ENCODE measurements around the gene MAFG. TPM values are rescaled to one million over a fixed set of nuclear protein-coding genes. Genes with fewer than 3 reads are reported as not detected.
A peak's percentile ranks its signal among the peaks of the same experiment; 100 is the strongest.

Gene MAFG
- total RNA-seq, 1 experiment from 2014 or later, result 31.4 TPM

GRCh38 chr17:81906476-81907218 is 20.9 kb downstream of the MAFG start:
- Mint-ChIP-seq H3K36me3 (ENCODE audit: insufficient read depth in 1 of 3, low read depth in 3 of 3) (peaks cover 0 to 12% (median 4%) of the 10 kb centered on the region in 3 experiments; a peak in 4 of 7 replicates), H3K27ac (no peak overlapping the region), H3K9me3 (no peaks in the 10 kb centered on the region), H3K27me3 (ENCODE audit: low read depth) (peaks cover under 1% of the 10 kb centered on the region), H3K4me1 (peaks cover 0 to 2% of the 10 kb centered on the region in 2 experiments; a peak in 2 of 4 replicates), H3K4me3 (no peak overlapping the region)
- DNase-seq, result peak; percentile 77
- Histone ChIP-seq H3K4ac (ENCODE audit: low read depth, low read length) (no peak overlapping the region), H2BK120ac (ENCODE audit: low read depth, low read length, poor library complexity, severe bottlenecking) (no peak overlapping the region), H2AK5ac (ENCODE audit: insufficient read length, low read length) (no peak overlapping the region), H4K20me1 (ENCODE audit: control insufficient read depth, insufficient read depth, insufficient read length) (no peaks in the 10 kb centered on the region), H2BK5ac (ENCODE audit: insufficient read length, low read length) (no peak overlapping the region), H4K8ac (replicated peaks; ENCODE audit: insufficient read length, low read depth, low read length) (no peak overlapping the region), H2BK20ac (ENCODE audit: low read depth, low read length, poor library complexity, severe bottlenecking) (no peak overlapping the region), H2AFZ (ENCODE audit: low read length) (no peak overlapping the region), H3K9me3 (ENCODE audit: control insufficient read depth, low read depth, low read length) (no peaks in the 10 kb centered on the region), H3K9ac (ENCODE audit: extremely low read depth, insufficient read length, low read length) (no peak overlapping the region), H4K5ac (ENCODE audit: insufficient read length, low read depth, low read length) (no peak overlapping the region), H3K4me1 (ENCODE audit: insufficient read depth, low read length) (no peaks in the 10 kb centered on the region), H3K14ac (ENCODE audit: insufficient read depth, low read length) (no peak overlapping the region), H3K56ac (ENCODE audit: insufficient read length, low read depth, low read length) (no peak overlapping the region), H3K27ac (ENCODE audit: insufficient read length, low read depth, low read length) (no peak overlapping the region), H3K79me1 (ENCODE audit: insufficient read depth, low read depth, low read length, poor library complexity, severe bottlenecking) (no peaks in the 10 kb centered on the region), H3K27me3 (ENCODE audit: insufficient read depth, low read length) (no peaks in the 10 kb centered on the region; the same call in 1 of the 2 replicates), H3K23ac (ENCODE audit: insufficient read length, low read depth, low read length) (no peak overlapping the region), H4K91ac (ENCODE audit: insufficient read length, low read depth, low read length) (no peak overlapping the region), H3K23me2 (ENCODE audit: insufficient read length, low read depth, low read length, poor library complexity, severe bottlenecking) (peaks cover 15% of the 10 kb centered on the region), H2BK12ac (ENCODE audit: insufficient read length, low read depth, low read length) (no peak overlapping the region), H2BK15ac (ENCODE audit: low read depth, low read length) (no peak overlapping the region), H3K18ac (ENCODE audit: insufficient read length, low read depth, low read length) (no peak overlapping the region), H3T11ph (ENCODE audit: low read length) (no peak overlapping the region), H3K4me2 (ENCODE audit: insufficient read depth, insufficient read length, low read length) (no peak overlapping the region), H3K79me2 (ENCODE audit: insufficient read depth, low read length) (no peaks in the 10 kb centered on the region)
- WGBS (ENCODE audit: extremely low coverage, insufficient read length, low lambda C conversion rate), result no CpG with 5 or more reads among the region's 15 CpGs
- TF ChIP-seq CTCF (conservative IDR thresholded peaks at IDR 0.05), result peak; percentile 58

All from H9 (cell line).